Measurements from ENCODE around the gene RAP1GDS1.

GRCh38 chr4:98423009-98423408 lies 161.8 kb downstream of the RAP1GDS1 start:
- TF ChIP-seq CTCF (IDR thresholded peaks at IDR 0.05; ENCODE audit: insufficient read depth, low read depth, low read length) (no peak), EZH2 (IDR thresholded peaks at IDR 0.05; ENCODE audit: insufficient read depth, low read length) (no peak)

Measured in astrocyte (in vitro differentiated cells and primary cell).